GM12875 (cell line): ENCODE data around the gene B4GALNT4.

ENCODE experiments used
- H3K4me3 ChIP-seq: one replicate; pipeline ENCODE4 v1.5.1; 2011; ENCODE audit warnings: low read depth, low read length, control low read depth
- CTCF ChIP-seq: IDR thresholded peaks from 2 replicates; pipeline ENCODE4 v1.5.1; 2011; ENCODE audit warnings: low read depth, mild to moderate bottlenecking, control low read depth, inconsistent platforms, low read length, moderate library complexity, borderline replicate concordance; ENCODE audit not compliant: insufficient read depth

The B4GALNT4 gene

GRCh38 chr11:428295-428694 is 59.0 kb downstream of the B4GALNT4 start:
- TF ChIP-seq CTCF = no peak
- no peak overlapping the region for H3K4me3 ChIP-seq

- no peak for TF ChIP-seq CTCF
- no peak overlapping the region for H3K4me3 ChIP-seq
These were observed 60.1 kb downstream of the B4GALNT4 start for GRCh38 chr11:429391-429790.

GRCh38 chr11:429931-430456 is 60.7 kb downstream of the B4GALNT4 start:
- no peak overlapping the region for H3K4me3 ChIP-seq
- TF ChIP-seq CTCF = no peak
